ENCODE results near the gene LRRC8A.
A peak's percentile ranks its signal among the peaks of the same experiment; 100 is the strongest.

LRRC8A gene

DNA sequence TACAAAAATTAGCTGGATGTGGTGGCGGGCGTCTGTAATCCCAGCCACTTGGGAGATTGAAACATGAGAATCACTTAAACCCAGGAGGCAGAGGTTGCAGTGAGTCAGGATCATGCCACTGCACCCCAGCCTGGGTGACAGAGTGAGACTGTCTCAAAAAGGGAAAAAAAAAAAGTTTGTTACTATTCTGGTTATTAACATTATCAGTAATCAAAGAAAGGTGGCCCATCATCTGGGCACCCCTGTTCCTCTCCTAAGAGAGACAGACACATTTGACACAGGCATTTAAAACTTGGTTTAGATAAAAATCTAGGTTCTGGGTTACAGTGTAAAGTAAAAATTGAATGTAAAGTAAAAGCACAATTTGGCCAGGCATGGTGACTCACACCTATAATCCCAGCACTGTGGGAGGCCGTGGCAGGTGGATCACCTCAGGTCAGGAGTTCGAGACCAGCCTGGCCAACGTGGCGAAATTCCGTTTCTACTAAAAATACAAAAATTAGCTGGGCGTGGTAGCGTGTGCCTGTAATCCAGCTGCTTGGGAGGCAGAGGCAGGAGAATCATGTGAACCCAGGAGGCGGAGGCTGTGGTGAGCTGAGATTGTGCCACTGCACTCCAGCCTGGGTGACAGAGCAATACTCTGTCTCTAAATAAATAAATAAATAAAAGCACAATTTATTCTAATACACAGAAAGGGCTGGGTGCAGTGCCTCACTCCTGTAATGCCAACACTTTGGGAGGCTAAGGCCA is 22.1 kb downstream of the LRRC8A start:
- no peak overlapping the region for H3K4me3 Mint-ChIP-seq
- peak overlapping the region; percentile 97 for H3K27ac Mint-ChIP-seq
- H3K36me3 Mint-ChIP-seq: peaks cover 20% of the 10 kb centered on the region
- no peaks in the 10 kb centered on the region for H3K27me3 Mint-ChIP-seq
- no peaks in the 10 kb centered on the region for H3K9me3 Mint-ChIP-seq
- H3K4me1 Mint-ChIP-seq: peaks cover 35% of the 10 kb centered on the region
- ATAC-seq: no peak

DNA sequence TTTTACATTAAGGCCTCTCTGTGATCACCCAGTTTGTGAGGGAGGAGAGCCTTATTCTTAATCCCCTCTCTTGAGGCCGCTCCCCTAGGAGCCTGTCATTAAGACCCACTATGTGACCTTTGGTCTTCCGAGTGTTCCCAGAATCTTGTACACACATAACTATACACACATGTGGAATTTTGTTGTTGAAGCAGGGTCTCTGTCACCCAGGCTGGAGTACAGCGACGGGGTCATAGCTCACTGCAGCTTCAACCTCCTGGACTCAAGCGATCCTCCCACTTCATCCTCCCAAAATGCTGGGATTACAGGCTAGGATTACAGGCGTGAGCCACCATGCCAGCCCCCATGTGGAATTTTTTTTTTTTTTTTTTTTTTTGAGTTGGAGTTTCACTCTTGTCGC is 24.0 kb downstream of the LRRC8A start:
- Mint-ChIP-seq H3K4me3 (no peak overlapping the region), H3K27ac (no peak overlapping the region), H3K9me3 (no peaks in the 10 kb centered on the region), H3K36me3 (peaks cover 29% of the 10 kb centered on the region), H3K4me1 (peaks cover 21% of the 10 kb centered on the region), H3K27me3 (no peaks in the 10 kb centered on the region)
- ATAC-seq: no peak

DNA sequence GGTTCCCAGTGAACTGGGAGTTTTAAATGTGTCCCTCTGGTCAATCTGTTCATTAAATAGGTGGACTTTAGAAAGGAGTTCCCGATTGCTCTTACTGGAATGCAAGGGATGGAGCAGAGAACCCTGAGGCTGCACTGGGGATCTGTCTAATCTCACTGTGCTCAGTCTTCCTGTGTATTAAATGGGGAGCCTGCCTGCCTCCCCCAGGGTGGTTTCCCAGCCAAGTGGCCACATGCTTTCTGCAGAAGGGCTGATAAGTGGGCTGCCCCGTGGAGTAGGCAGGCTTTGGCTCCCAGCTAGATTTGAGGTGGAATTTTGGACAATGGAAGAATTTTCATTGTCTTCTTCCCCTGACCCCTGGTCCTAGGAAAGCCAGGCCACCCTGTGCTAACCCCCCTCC is 24.8 kb downstream of the LRRC8A start:
- no peaks in the 10 kb centered on the region for H3K9me3 Mint-ChIP-seq
- H3K27ac Mint-ChIP-seq: no peak overlapping the region
- no peak for ATAC-seq
- H3K27me3 Mint-ChIP-seq: no peaks in the 10 kb centered on the region
- H3K36me3 Mint-ChIP-seq: peaks cover 29% of the 10 kb centered on the region
- no peak overlapping the region for H3K4me3 Mint-ChIP-seq
- H3K4me1 Mint-ChIP-seq: peaks cover 19% of the 10 kb centered on the region

DNA sequence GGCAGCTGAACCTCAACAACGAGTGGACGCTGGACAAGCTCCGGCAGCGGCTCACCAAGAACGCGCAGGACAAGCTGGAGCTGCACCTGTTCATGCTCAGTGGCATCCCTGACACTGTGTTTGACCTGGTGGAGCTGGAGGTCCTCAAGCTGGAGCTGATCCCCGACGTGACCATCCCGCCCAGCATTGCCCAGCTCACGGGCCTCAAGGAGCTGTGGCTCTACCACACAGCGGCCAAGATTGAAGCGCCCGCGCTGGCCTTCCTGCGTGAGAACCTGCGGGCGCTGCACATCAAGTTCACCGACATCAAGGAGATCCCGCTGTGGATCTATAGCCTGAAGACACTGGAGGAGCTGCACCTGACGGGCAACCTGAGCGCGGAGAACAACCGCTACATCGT is 26.4 kb downstream of the LRRC8A start:
- no peaks in the 10 kb centered on the region for H3K9me3 Mint-ChIP-seq
- no peak overlapping the region for H3K4me3 Mint-ChIP-seq
- no peak for ATAC-seq
- H3K27ac Mint-ChIP-seq: no peak overlapping the region
- H3K36me3 Mint-ChIP-seq: peaks cover 43% of the 10 kb centered on the region
- H3K4me1 Mint-ChIP-seq: peaks cover 18% of the 10 kb centered on the region
- H3K27me3 Mint-ChIP-seq: no peaks in the 10 kb centered on the region

DNA sequence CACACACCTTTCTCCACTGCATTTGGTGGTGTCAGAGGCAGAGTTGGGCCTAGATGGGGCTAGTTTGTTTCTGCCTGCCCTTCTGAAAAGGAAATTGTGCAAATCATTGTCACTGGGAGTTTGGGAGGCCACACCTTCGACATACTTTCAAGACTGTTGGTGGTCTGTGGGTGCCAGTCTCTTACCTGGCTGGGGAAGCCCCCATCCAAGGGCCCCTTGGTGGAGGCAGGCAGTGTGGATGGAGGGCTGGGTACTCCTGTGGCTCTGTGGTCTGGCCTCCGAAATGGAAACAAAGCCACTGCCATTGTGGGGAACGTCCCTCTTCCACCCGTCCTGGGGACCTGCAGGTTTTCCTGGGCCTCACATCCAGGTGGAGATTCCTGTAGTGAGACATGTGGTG is 27.9 kb downstream of the LRRC8A start:
- H3K27me3 Mint-ChIP-seq: no peaks in the 10 kb centered on the region
- H3K36me3 Mint-ChIP-seq: peaks cover 43% of the 10 kb centered on the region
- H3K27ac Mint-ChIP-seq: no peak overlapping the region
- no peak for ATAC-seq
- peaks cover 18% of the 10 kb centered on the region for H3K4me1 Mint-ChIP-seq
- H3K9me3 Mint-ChIP-seq: no peaks in the 10 kb centered on the region
- H3K4me3 Mint-ChIP-seq: no peak overlapping the region

DNA sequence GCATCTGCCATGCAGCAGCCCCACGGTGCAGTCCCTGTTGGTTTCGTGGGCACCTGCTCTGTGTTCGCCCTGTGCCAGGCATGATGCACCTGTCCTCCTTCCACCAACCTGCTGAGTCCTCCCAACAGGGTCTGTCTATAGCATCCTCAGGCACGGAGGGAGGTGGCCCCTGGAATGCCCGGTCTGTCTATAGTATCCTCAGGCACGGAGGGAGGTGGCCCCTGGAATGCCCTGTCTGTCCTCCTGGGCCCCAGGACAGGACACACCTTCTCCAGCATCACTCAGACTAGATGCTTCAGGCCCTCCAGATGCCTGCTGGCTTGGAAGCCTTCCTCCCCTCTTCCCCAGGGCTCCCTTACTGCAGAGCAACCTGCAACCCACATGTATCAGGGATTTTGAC is 29.0 kb downstream of the LRRC8A start:
- Mint-ChIP-seq H3K4me3 (no peak overlapping the region), H3K9me3 (no peaks in the 10 kb centered on the region), H3K36me3 (peaks cover 49% of the 10 kb centered on the region), H3K27ac (no peak overlapping the region), H3K4me1 (peaks cover 18% of the 10 kb centered on the region), H3K27me3 (no peaks in the 10 kb centered on the region)
- ATAC-seq: no peak

DNA sequence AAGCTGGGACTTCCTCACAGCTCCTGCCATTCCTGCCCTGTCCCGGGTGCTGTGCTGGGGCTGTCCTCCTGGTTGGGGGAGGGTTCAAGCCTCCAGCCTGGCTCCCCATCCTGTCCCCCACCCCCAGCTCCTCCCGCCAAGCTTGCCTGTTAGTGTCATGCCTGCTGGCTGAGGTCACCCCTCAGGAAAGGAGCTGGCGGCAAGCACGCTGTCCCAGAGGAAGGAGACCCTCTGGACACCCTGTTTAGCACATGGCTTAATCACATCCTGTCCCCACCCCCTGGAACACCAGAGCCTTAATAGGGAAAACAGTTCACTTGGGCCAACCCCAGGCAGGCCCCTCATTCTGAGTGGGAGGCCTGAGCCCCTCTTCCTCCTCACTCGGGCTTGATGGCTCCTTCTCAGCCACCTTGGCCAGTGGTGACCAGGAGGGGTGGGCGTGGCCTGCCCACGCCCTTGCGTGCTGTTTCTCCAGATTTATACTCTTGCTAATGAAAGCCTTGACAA is 29.6 kb downstream of the LRRC8A start:
- H3K36me3 Mint-ChIP-seq: peaks cover 51% of the 10 kb centered on the region
- no peak overlapping the region for H3K4me3 Mint-ChIP-seq
- H3K27me3 Mint-ChIP-seq: no peaks in the 10 kb centered on the region
- H3K27ac Mint-ChIP-seq: peak overlapping the region; percentile 12
- ATAC-seq: no peak
- peaks cover 17% of the 10 kb centered on the region for H3K4me1 Mint-ChIP-seq
- no peaks in the 10 kb centered on the region for H3K9me3 Mint-ChIP-seq

DNA sequence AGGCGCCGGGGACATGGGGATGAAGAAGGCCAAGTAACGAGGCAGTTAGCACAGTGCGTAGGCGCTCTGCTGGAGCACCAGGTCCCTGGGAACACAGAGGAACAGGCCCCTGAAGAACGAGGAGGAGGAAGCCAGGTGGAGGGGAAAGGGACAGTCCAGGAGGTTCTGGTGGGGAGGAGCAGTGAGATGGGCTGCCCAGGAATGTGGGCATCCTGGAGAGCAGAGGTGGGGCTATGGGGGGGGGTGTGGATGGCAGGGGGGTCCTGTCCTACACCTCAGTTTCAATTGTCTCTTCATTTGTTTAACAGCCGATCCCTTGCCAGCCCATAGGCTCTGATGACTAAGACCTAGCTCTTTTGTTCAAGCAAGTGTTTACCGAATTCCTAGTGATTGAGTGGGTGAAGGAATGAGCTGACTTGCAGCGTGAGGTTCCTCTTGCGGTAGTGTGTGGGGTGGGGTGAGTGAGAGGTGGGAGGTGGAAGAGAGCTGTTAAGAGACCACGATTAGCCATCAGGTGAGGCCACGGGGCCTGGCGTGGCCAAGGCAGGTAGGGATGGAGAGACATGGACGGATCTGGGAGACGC is 30.4 kb downstream of the LRRC8A start:
- H3K4me3 Mint-ChIP-seq: no peak overlapping the region
- no peaks in the 10 kb centered on the region for H3K27me3 Mint-ChIP-seq
- peaks cover 56% of the 10 kb centered on the region for H3K36me3 Mint-ChIP-seq
- H3K4me1 Mint-ChIP-seq: peaks cover 14% of the 10 kb centered on the region
- ATAC-seq: no peak
- H3K27ac Mint-ChIP-seq: peak overlapping the region; percentile 12
- no peaks in the 10 kb centered on the region for H3K9me3 Mint-ChIP-seq

DNA sequence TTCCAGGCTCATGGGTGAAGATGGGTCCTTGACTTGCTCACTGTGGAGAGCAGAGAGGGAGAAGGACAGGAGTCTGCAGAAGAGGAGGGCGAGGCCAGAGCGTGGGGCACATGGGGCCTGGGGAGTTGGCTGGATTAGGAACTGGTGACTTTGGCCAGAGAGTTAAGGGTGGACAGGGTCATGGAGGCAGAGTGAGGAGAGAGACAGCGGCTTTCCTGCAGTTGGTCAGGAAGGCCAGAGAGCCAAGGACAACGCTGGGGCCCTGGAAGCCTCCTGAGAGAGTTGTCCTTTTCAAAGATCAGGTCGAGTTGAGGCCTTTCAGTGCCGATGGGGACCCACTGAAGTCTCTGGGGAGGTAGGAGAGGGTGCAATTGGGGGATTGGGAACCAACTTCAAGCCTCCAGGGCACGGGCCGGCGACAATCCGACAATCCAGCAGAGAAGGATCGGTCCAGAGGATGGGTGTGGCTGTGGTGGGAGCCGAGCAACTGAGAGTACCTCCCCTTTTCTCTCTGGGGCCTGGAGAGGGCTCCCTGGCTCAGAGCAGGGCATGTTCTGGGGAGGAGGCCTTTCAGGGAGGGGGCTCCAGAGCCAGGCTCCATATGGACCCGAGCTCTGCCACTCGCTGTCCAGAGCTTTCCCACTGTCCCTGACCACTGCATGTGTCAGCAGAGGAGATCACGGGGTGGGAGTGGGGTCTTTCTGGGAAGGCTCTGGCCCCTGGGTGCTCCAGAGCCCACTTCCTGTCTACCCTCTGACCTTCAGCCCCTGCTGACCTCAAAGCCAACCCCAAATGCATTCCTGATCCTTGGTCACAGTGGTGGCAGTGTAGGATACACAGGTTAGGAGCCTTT is 31.3 kb downstream of the LRRC8A start:
- Mint-ChIP-seq H3K27ac (no peak overlapping the region), H3K4me3 (no peak overlapping the region), H3K4me1 (peaks cover 14% of the 10 kb centered on the region), H3K36me3 (peaks cover 56% of the 10 kb centered on the region), H3K27me3 (no peaks in the 10 kb centered on the region), H3K9me3 (no peaks in the 10 kb centered on the region)
- no peak for ATAC-seq

DNA sequence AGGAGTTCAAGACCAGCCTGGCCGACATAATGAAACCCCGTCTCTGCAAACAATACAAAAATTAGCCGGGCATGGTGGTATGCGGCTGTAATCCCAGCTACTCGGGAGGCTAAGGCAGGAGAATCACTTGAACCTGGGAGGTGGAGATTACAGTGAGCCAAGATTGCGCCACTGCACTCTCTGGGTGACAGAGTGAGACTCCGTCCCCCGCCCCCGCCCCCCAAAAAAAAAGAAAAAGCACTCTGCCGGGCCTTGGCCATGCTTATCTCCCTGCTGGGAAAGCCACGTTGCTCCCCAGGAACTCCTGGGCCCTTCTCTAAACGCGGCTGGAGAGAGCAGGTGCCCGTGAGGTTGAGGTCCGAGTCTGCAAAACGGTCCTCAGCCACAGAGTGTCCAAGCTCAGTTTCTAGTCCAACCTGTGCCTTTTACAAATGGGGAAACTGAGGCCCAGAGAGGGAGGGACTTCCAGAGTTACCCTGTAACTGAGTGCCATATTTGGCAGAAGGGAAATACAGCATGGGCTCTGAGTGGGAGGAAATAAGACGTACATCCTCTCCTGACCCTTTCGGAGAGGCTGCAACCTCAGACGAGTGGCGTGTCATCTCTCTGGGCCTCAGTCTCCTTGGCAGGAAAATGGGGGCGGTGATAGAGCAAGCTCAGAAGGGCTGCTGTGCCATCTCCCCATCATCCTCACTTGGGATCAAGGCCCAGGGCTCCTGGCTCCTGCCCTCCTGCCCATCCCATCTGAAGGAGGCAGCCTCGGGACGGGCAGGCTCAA is 32.3 kb downstream of the LRRC8A start:
- Mint-ChIP-seq H3K36me3 (peaks cover 52% of the 10 kb centered on the region), H3K27ac (no peak overlapping the region), H3K4me1 (peaks cover 18% of the 10 kb centered on the region)

DNA sequence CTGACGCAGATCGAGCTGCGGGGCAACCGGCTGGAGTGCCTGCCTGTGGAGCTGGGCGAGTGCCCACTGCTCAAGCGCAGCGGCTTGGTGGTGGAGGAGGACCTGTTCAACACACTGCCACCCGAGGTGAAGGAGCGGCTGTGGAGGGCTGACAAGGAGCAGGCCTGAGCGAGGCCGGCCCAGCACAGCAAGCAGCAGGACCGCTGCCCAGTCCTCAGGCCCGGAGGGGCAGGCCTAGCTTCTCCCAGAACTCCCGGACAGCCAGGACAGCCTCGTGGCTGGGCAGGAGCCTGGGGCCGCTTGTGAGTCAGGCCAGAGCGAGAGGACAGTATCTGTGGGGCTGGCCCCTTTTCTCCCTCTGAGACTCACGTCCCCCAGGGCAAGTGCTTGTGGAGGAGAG is 34.3 kb downstream of the LRRC8A start:
- Mint-ChIP-seq H3K36me3 (peaks cover 44% of the 10 kb centered on the region), H3K4me1 (peaks cover 19% of the 10 kb centered on the region), H3K27ac (no peak overlapping the region), H3K9me3 (no peaks in the 10 kb centered on the region), H3K4me3 (no peak overlapping the region), H3K27me3 (peaks cover under 1% of the 10 kb centered on the region)
- no peak for ATAC-seq

More for the DNA sequence above, 32.3 kb downstream of the LRRC8A start:
- ATAC-seq: no peak
- H3K9me3 Mint-ChIP-seq: no peaks in the 10 kb centered on the region
- no peaks in the 10 kb centered on the region for H3K27me3 Mint-ChIP-seq
- H3K4me3 Mint-ChIP-seq: no peak overlapping the region

DNA sequence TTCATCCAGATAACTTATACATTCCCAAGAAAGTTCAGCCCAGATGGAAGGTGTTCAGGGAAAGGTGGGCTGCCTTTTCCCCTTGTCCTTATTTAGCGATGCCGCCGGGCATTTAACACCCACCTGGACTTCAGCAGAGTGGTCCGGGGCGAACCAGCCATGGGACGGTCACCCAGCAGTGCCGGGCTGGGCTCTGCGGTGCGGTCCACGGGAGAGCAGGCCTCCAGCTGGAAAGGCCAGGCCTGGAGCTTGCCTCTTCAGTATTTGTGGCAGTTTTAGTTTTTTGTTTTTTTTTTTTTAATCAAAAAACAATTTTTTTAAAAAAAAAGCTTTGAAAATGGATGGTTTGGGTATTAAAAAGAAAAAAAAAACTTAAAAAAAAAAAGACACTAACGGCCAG is 34.8 kb downstream of the LRRC8A start:
- H3K36me3 Mint-ChIP-seq: peaks cover 44% of the 10 kb centered on the region
- H3K4me3 Mint-ChIP-seq: no peak overlapping the region
- peaks cover 6% of the 10 kb centered on the region for H3K27me3 Mint-ChIP-seq
- H3K27ac Mint-ChIP-seq: no peak overlapping the region
- no peak for ATAC-seq
- H3K9me3 Mint-ChIP-seq: no peaks in the 10 kb centered on the region
- H3K4me1 Mint-ChIP-seq: peaks cover 23% of the 10 kb centered on the region

DNA sequence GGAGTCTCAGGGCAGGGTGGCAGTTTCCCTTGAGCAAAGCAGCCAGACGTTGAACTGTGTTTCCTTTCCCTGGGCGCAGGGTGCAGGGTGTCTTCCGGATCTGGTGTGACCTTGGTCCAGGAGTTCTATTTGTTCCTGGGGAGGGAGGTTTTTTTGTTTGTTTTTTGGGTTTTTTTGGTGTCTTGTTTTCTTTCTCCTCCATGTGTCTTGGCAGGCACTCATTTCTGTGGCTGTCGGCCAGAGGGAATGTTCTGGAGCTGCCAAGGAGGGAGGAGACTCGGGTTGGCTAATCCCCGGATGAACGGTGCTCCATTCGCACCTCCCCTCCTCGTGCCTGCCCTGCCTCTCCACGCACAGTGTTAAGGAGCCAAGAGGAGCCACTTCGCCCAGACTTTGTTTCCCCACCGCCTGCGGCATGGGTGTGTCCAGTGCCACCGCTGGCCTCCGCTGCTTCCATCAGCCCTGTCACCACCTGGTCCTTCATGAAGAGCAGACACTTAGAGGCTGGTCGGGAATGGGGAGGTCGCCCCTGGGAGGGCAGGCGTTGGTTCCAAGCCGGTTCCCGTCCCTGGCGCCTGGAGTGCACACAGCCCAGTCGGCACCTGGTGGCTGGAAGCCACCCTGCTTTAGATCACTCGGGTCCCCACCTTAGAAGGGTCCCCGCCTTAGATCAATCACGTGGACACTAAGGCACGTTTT is 35.4 kb downstream of the LRRC8A start:
- H3K9me3 Mint-ChIP-seq: no peaks in the 10 kb centered on the region
- ATAC-seq: no peak
- peaks cover 39% of the 10 kb centered on the region for H3K36me3 Mint-ChIP-seq
- H3K4me1 Mint-ChIP-seq: peaks cover 22% of the 10 kb centered on the region
- no peak overlapping the region for H3K27ac Mint-ChIP-seq
- no peak overlapping the region for H3K4me3 Mint-ChIP-seq
- peaks cover 9% of the 10 kb centered on the region for H3K27me3 Mint-ChIP-seq

DNA sequence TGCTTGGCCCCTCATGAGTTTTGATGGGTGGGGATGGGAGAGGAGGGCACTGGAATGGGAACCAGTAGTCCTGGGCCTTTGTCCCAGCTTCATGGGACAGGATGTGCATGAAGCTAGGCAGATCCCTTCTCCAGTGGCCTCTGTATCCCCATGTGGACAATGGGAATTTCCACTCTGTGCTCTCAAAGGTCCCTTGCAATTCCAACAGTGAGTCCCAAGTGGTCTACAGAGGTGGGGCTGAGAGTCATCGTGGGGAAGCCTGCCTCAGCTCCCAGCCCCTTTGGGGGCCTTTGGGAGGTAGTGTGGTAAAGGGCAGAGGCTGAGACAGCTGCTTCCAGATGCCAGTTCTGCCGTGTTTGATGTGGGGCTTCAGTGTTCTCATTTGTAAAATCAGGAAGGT is 37.0 kb downstream of the LRRC8A start:
- no peak overlapping the region for H3K4me3 Mint-ChIP-seq
- no peak for ATAC-seq
- H3K27ac Mint-ChIP-seq: no peak overlapping the region

More for the DNA sequence above, 37.0 kb downstream of the LRRC8A start:
- Mint-ChIP-seq H3K27me3 (peaks cover 9% of the 10 kb centered on the region), H3K4me1 (peaks cover 12% of the 10 kb centered on the region), H3K36me3 (peaks cover 30% of the 10 kb centered on the region), H3K9me3 (no peaks in the 10 kb centered on the region)
